Pancreas (tissue), 10 donors: ENCODE measurements around the gene POLR1C. TPM values are rescaled to one million over a fixed set of nuclear protein-coding genes. Genes with fewer than 3 reads are reported as not detected.

Source experiments
- ATAC-seq, 4 donors: fragments of 200-7000 bp; cut with Tn5 transposase; one replicate each; pipeline versions ENCODE4 v1.8.0 to v1.9.1; 2020; ENCODE audit warnings: mild to moderate bottlenecking in 4 of 4, moderate library complexity in 4 of 4
- DNase-seq, 6 donors: peaks; one replicate each; pipeline ENCODE4 v3.0.0-alpha.2; 2020
- FAIRE-seq: peaks from 2 replicates; lab custom pipeline; 2012; peaks lifted over from hg19 to GRCh38; lab: Jason Lieb, UNC
- H3K27ac ChIP-seq, 4 donors: fragments of 200-600 bp; sonication (generic); 1 replicate in 3 of 4; 2 replicates in 1 of 4; pipeline versions ENCODE4 v1.5.0 to v1.8.0; 2020
- H3K27me3 ChIP-seq, 4 donors: fragments of 200-600 bp; one replicate each; pipeline ENCODE4 v1.8.0; 2021
- H3K36me3 ChIP-seq, 3 donors: fragments of 200-600 bp; sonication (generic) in 1 of 3; one replicate each; pipeline versions ENCODE4 v1.5.0 to v1.8.0; 2020 to 2021
- H3K4me1 ChIP-seq, 3 donors: fragments of 200-600 bp; one replicate each; pipeline ENCODE4 v1.8.0; 2021
- H3K4me3 ChIP-seq, 4 donors: fragments of 200-600 bp; sonication (generic) in 2 of 4; one replicate each; pipeline versions ENCODE4 v1.5.0 to v1.8.0; 2020 to 2021
- H3K9me3 ChIP-seq, 4 donors: fragments of 200-600 bp; one replicate each; pipeline ENCODE4 v1.8.0; 2021
- CTCF ChIP-seq, 4 donors: fragments of 200-600 bp; sonication (generic) in 3 of 4; IDR thresholded peaks; one replicate each; pipeline versions ENCODE4 v1.5.0 to v1.8.0; 2021; ENCODE audit warnings: antibody characterized with exemption in 4 of 4
- WGBS, 2 donors: extraction: QIAGEN DNeasy Blood & Tissue Kit; methylation state at CpG; one replicate each; pipeline ENCODE4 v1.1.7; 2013; 5-methylcytosine and 5-hydroxymethylcytosine counted together
- intact Hi-C, 3 donors: fragments of 100-400 bp; cut with DNase I; formaldehyde crosslinking; loops; one replicate each; pipeline versions ENCODE4 v1.11.1 to v1.14.2; 2022
- polyA plus RNA-seq, 2 donors: library from polyadenylated mRNA; stranded (reverse); fragments of 200-250 nt; gene quantifications; one replicate each; pipeline ENCODE4 v1.2.3, GENCODE V29; 2013
- total RNA-seq, 6 donors: library from RNA; stranded (reverse); fragmentation: NEBNext Ultra II Directional in 4 of 6; extraction: Animal tissue kit (Norgen Biotek cat#: 25700) in 4 of 6; gene quantifications; one replicate each; pipeline versions ENCODE4 v1.2.1 to v1.2.4, GENCODE V29; 2021 to 2023
- donor health status: healthy with polysubstance abuse.
- donor health status: DM: no; HTN: no; CAD: no; lungs with moderate emphysema.
- donor health status: DM: no; HTN: no; CAD: no.
- donor health status: control.
- donor health status: control.
- donor health status: Bipolar disorder and iron deficiency.
- donor health status: DM: yes; HTN: yes; CAD: no.
- donor health status: DM: no; HTN: no; CAD: no.
- donor health status: DM: no; HTN: no; CAD: no.
- donor health status: DM: yes; HTN: yes; CAD: no.

POLR1C gene
- total and polyA plus RNA-seq, 8 donors: 10.2 to 31.3 (median 18.8) TPM

- no peak overlapping the region for H3K4me3 ChIP-seq
- FAIRE-seq: no peak
- DNase-seq: no peak
- no peaks in the 10 kb centered on the region for H3K27me3 ChIP-seq
- no peak for TF ChIP-seq CTCF (IDR thresholded peaks at IDR 0.05)
- H3K4me1 ChIP-seq: peaks cover 15 to 23% (median 19%) of the 10 kb centered on the region in 3 donors
- H3K36me3 ChIP-seq: peaks cover 0 to 57% (median 33%) of the 10 kb centered on the region in 3 donors
- intact Hi-C loops: no loop called here
- no peaks in the 10 kb centered on the region for H3K9me3 ChIP-seq
- no peak overlapping the region for H3K27ac ChIP-seq
- WGBS, 2 donors: 85 to 89% methylated on average over 8 of the region's 8 CpGs
- ATAC-seq: no peak
These were observed 3.2 kb downstream of the POLR1C start for GRCh38 chr6:43520097-43520496.

GRCh38 chr6:43521836-43522235, 4.9 kb downstream of the POLR1C start:
- WGBS, 2 donors: 60 to 78% methylated on average over 2 of the region's 2 CpGs
- Histone ChIP-seq H3K4me1 (peaks cover 10 to 15% (median 12%) of the 10 kb centered on the region in 3 donors), H3K9me3 (no peaks in the 10 kb centered on the region), H3K27me3 (no peaks in the 10 kb centered on the region), H3K4me3 (no peak overlapping the region), H3K27ac (no peak overlapping the region), H3K36me3 (peaks cover 0 to 70% (median 41%) of the 10 kb centered on the region in 3 donors)
- no peak for ATAC-seq
- no peak for DNase-seq
- FAIRE-seq: no peak
- no peak for TF ChIP-seq CTCF (IDR thresholded peaks at IDR 0.05)
- intact Hi-C loops: no loop called here

GRCh38 chr6:43522547-43523261, 5.8 kb downstream of the POLR1C start:
- no peak overlapping the region for H3K27ac ChIP-seq
- intact Hi-C loops: no loop called here
- DNase-seq: no peak
- H3K36me3 ChIP-seq: peaks cover 0 to 78% (median 44%) of the 10 kb centered on the region in 3 donors
- peaks cover 10 to 12% (median 10%) of the 10 kb centered on the region in 3 donors for H3K4me1 ChIP-seq
- no peak for TF ChIP-seq CTCF (IDR thresholded peaks at IDR 0.05)
- ATAC-seq: no peak
- H3K4me3 ChIP-seq: no peak overlapping the region
- WGBS, 2 donors: 89% methylated on average over 8 of the region's 8 CpGs
- no peaks in the 10 kb centered on the region for H3K9me3 ChIP-seq
- no peaks in the 10 kb centered on the region for H3K27me3 ChIP-seq
- FAIRE-seq: no peak

GRCh38 chr6:43523284-43523683, 6.4 kb downstream of the POLR1C start:
- no peak for TF ChIP-seq CTCF (IDR thresholded peaks at IDR 0.05)
- DNase-seq (no peak), ATAC-seq (no peak), FAIRE-seq (no peak)
- Histone ChIP-seq H3K27ac (no peak overlapping the region), H3K36me3 (peaks cover 0 to 79% (median 44%) of the 10 kb centered on the region in 3 donors), H3K9me3 (no peaks in the 10 kb centered on the region), H3K4me1 (peaks cover 4 to 6% (median 6%) of the 10 kb centered on the region in 3 donors), H3K4me3 (no peak overlapping the region), H3K27me3 (no peaks in the 10 kb centered on the region)
- 74 to 86% methylated on average over 3 of the region's 3 CpGs for WGBS, 2 donors
- intact Hi-C loops: no loop called here

DNA sequence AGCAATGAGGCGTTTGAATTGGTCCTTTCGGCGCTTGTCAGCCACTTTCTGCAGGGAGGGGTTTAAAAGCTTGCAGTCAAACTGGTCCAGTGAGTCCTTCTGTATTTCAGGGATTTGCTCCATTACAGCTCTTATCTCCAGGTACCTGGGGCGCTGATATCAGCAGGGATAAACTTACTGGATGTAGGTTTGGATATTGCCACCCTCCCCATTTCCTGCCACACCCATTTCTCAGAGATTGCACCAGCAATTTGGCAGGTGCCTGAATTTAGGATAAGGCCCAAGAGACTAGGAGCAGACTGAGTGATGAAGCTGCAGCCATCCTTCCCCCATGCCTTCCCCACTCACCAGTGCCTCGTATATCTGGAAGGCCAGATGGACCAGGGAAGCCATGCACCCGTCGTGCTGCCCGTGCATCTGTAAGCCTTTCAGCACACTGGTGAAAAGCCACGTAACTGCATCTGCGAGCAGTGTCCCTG, 7.6 kb downstream of the POLR1C start:
- 78 to 84% methylated on average over 10 of the region's 10 CpGs for WGBS, 2 donors
- no peak for TF ChIP-seq CTCF (IDR thresholded peaks at IDR 0.05)
- Histone ChIP-seq H3K36me3 (peaks cover 0 to 82% (median 44%) of the 10 kb centered on the region in 3 donors), H3K27me3 (no peaks in the 10 kb centered on the region), H3K4me1 (no peaks in the 10 kb centered on the region), H3K9me3 (no peaks in the 10 kb centered on the region), H3K4me3 (no peak overlapping the region), H3K27ac (no peak overlapping the region)
- intact Hi-C loops: no loop called here
- DNase-seq: no peak
- ATAC-seq: no peak
- no peak for FAIRE-seq
